Mesothelial cell of epicardium (in vitro differentiated cells): ENCODE measurements around the gene ANKS1B. TPM values are rescaled to one million over a fixed set of nuclear protein-coding genes. Genes with fewer than 3 reads are reported as not detected.
"Not testable (repeated sequence)": the region's sequence is repeated elsewhere in the genome, so short reads cannot be mapped to it uniquely, and the experiment has no call there.

Experiments used
- DNase-seq, 2 experiments: peaks; one replicate each; pipeline ENCODE4 v3.0.0; 2021; ENCODE audit warnings: low spot score in 2 of 2; ENCODE audit not compliant: unreplicated experiment in 2 of 2
- H3K27ac Mint-ChIP-seq: 2 replicates; pipeline ENCODE4 v1.8.0; 2021; ENCODE audit warnings: mixed read lengths
- H3K27me3 Mint-ChIP-seq: 2 replicates; pipeline ENCODE4 v1.8.0; 2021; ENCODE audit warnings: low read depth, mixed read lengths
- H3K36me3 Mint-ChIP-seq: 2 replicates; pipeline ENCODE4 v1.8.0; 2021; ENCODE audit warnings: mixed read lengths
- H3K4me1 Mint-ChIP-seq: 2 replicates; pipeline ENCODE4 v1.8.0; 2021; ENCODE audit warnings: mixed read lengths
- H3K4me3 Mint-ChIP-seq: 2 replicates; pipeline ENCODE4 v1.8.0; 2021; ENCODE audit warnings: mild to moderate bottlenecking, moderate library complexity, mixed read lengths
- H3K9me3 Mint-ChIP-seq: 2 replicates; pipeline ENCODE4 v1.8.0; 2021; ENCODE audit warnings: mixed read lengths
- CTCF ChIP-seq: fragments of 200-600 bp; sonication (generic); IDR thresholded peaks from one replicate; pipeline ENCODE4 v1.5.0; 2021; ENCODE audit warnings: antibody characterized with exemption; ENCODE audit not compliant: unreplicated experiment
- total RNA-seq: library from RNA; stranded (reverse); gene quantifications from 3 replicates; pipeline ENCODE4 v1.2.1, GENCODE V29; 2021

The ANKS1B gene
- total RNA-seq, 1 donor from 2014 or later = 8.8 TPM

GRCh38 chr12:99714921-99715320, 269.8 kb downstream of the ANKS1B start:
- H3K36me3 Mint-ChIP-seq, H3K27me3 Mint-ChIP-seq, H3K4me3 Mint-ChIP-seq, DNase-seq, H3K27ac Mint-ChIP-seq, H3K4me1 Mint-ChIP-seq: not testable (repeated sequence)
- peaks cover 19% of the 10 kb centered on the region for H3K9me3 Mint-ChIP-seq

GRCh38 chr12:99713946-99714520, 270.7 kb downstream of the ANKS1B start:
- Mint-ChIP-seq H3K27ac (no peak overlapping the region), H3K27me3 (no peaks in the 10 kb centered on the region), H3K36me3 (no peaks in the 10 kb centered on the region), H3K4me1 (no peaks in the 10 kb centered on the region), H3K9me3 (peaks cover 19% of the 10 kb centered on the region), H3K4me3 (no peak overlapping the region)
- TF ChIP-seq CTCF = no peak
- DNase-seq = no peak

- DNase-seq = no peak
- H3K27ac Mint-ChIP-seq = no peak overlapping the region
- H3K4me3 Mint-ChIP-seq = no peak overlapping the region
- H3K27me3 Mint-ChIP-seq = no peaks in the 10 kb centered on the region
- no peak for TF ChIP-seq CTCF
- H3K36me3 Mint-ChIP-seq = no peaks in the 10 kb centered on the region
- peaks cover 19% of the 10 kb centered on the region for H3K9me3 Mint-ChIP-seq
- H3K4me1 Mint-ChIP-seq = no peaks in the 10 kb centered on the region
These were observed 272.5 kb downstream of the ANKS1B start for GRCh38 chr12:99712281-99712680.

- no peak for DNase-seq
- Mint-ChIP-seq H3K9me3 (peaks cover 19% of the 10 kb centered on the region), H3K36me3 (no peaks in the 10 kb centered on the region), H3K27me3 (no peaks in the 10 kb centered on the region), H3K27ac (no peak overlapping the region), H3K4me3 (no peak overlapping the region), H3K4me1 (no peaks in the 10 kb centered on the region)
- TF ChIP-seq CTCF = no peak
These were observed 273.5 kb downstream of the ANKS1B start for GRCh38 chr12:99711246-99711645.

GRCh38 chr12:99709619-99710018, 275.1 kb downstream of the ANKS1B start:
- Mint-ChIP-seq H3K36me3 (no peaks in the 10 kb centered on the region), H3K27me3 (no peaks in the 10 kb centered on the region), H3K4me3 (no peak overlapping the region), H3K4me1 (no peaks in the 10 kb centered on the region), H3K9me3 (peaks cover 19% of the 10 kb centered on the region), H3K27ac (no peak overlapping the region)
- no peak for DNase-seq
- TF ChIP-seq CTCF = no peak

- Mint-ChIP-seq H3K36me3 (no peaks in the 10 kb centered on the region), H3K27ac (no peak overlapping the region), H3K27me3 (no peaks in the 10 kb centered on the region), H3K4me1 (no peaks in the 10 kb centered on the region), H3K4me3 (no peak overlapping the region), H3K9me3 (peaks cover 18% of the 10 kb centered on the region)
- DNase-seq = no peak
- TF ChIP-seq CTCF = no peak
These were observed 275.6 kb downstream of the ANKS1B start for GRCh38 chr12:99709116-99709515.
